Measurements from ENCODE around the gene ANKRD13C.
A peak's percentile ranks its signal among the peaks of the same experiment; 100 is the strongest.

ANKRD13C gene

GRCh38 chr1:70318191-70318590 is 36.3 kb downstream of the ANKRD13C start:
- Mint-ChIP-seq H3K4me1 (no peaks in the 10 kb centered on the region), H3K9me3 (no peaks in the 10 kb centered on the region), H3K27me3 (ENCODE audit: low read depth, poor library complexity) (peaks cover 3% of the 10 kb centered on the region), H3K36me3 (ENCODE audit: low read depth) (peaks cover 23% of the 10 kb centered on the region), H3K4me3 (no peak overlapping the region), H3K27ac (no peak overlapping the region)
- TF ChIP-seq CTCF (IDR thresholded peaks at IDR 0.05): no peak
- no peak for DNase-seq

GRCh38 chr1:70317087-70317486 is 37.4 kb downstream of the ANKRD13C start:
- H3K36me3 Mint-ChIP-seq (ENCODE audit: low read depth): peaks cover 19% of the 10 kb centered on the region
- no peak for DNase-seq
- no peaks in the 10 kb centered on the region for H3K4me1 Mint-ChIP-seq
- peaks cover 3% of the 10 kb centered on the region for H3K27me3 Mint-ChIP-seq (ENCODE audit: low read depth, poor library complexity)
- no peak for TF ChIP-seq CTCF (IDR thresholded peaks at IDR 0.05)
- H3K4me3 Mint-ChIP-seq: no peak overlapping the region
- H3K27ac Mint-ChIP-seq: no peak overlapping the region
- H3K9me3 Mint-ChIP-seq: no peaks in the 10 kb centered on the region

GRCh38 chr1:70315782-70316181 is 38.7 kb downstream of the ANKRD13C start:
- Mint-ChIP-seq H3K27ac (no peak overlapping the region), H3K4me1 (no peaks in the 10 kb centered on the region), H3K27me3 (ENCODE audit: low read depth, poor library complexity) (peaks cover 3% of the 10 kb centered on the region), H3K4me3 (no peak overlapping the region), H3K36me3 (ENCODE audit: low read depth) (peaks cover 11% of the 10 kb centered on the region), H3K9me3 (no peaks in the 10 kb centered on the region)
- no peak for TF ChIP-seq CTCF (IDR thresholded peaks at IDR 0.05)
- no peak for DNase-seq

- DNase-seq: no peak
- Mint-ChIP-seq H3K27me3 (ENCODE audit: low read depth, poor library complexity) (peaks cover under 1% of the 10 kb centered on the region), H3K4me1 (no peaks in the 10 kb centered on the region), H3K27ac (no peak overlapping the region), H3K36me3 (ENCODE audit: low read depth) (peaks cover 8% of the 10 kb centered on the region), H3K4me3 (no peak overlapping the region), H3K9me3 (no peaks in the 10 kb centered on the region)
- TF ChIP-seq CTCF (IDR thresholded peaks at IDR 0.05): no peak
These were observed 39.7 kb downstream of the ANKRD13C start for GRCh38 chr1:70314706-70315304.

- TF ChIP-seq CTCF (IDR thresholded peaks at IDR 0.05): no peak
- Mint-ChIP-seq H3K4me3 (no peak overlapping the region), H3K9me3 (no peaks in the 10 kb centered on the region), H3K27me3 (ENCODE audit: low read depth, poor library complexity) (peaks cover 3% of the 10 kb centered on the region), H3K36me3 (ENCODE audit: low read depth) (peaks cover 30% of the 10 kb centered on the region), H3K4me1 (no peaks in the 10 kb centered on the region), H3K27ac (no peak overlapping the region)
- DNase-seq: no peak
These were observed 43.2 kb downstream of the ANKRD13C start for GRCh38 chr1:70311369-70311768.

- no peak for DNase-seq
- peaks cover 35% of the 10 kb centered on the region for H3K36me3 Mint-ChIP-seq (ENCODE audit: low read depth)
- H3K4me3 Mint-ChIP-seq: no peak overlapping the region
- H3K27me3 Mint-ChIP-seq (ENCODE audit: low read depth, poor library complexity): no peaks in the 10 kb centered on the region
- no peaks in the 10 kb centered on the region for H3K9me3 Mint-ChIP-seq
- H3K27ac Mint-ChIP-seq: peak overlapping the region; percentile 24
- no peaks in the 10 kb centered on the region for H3K4me1 Mint-ChIP-seq
- TF ChIP-seq CTCF (IDR thresholded peaks at IDR 0.05): no peak
These were observed 55.0 kb downstream of the ANKRD13C start for GRCh38 chr1:70299472-70299871.
